Natural killer cell (primary cell): Measurements from ENCODE around the gene SLC6A8. TPM values are rescaled to one million over a fixed set of nuclear protein-coding genes. Genes with fewer than 3 reads are reported as not detected.

ENCODE experiments used
- ATAC-seq, 3 donors: fragments of 150-1000 bp in 2 of 3; fragments of 200-7000 bp in 1 of 3; cut with Tn5 transposase; 1 replicate in 1 of 3; 2 replicates in 2 of 3; pipeline ENCODE4 v1.10.0; 2021; ENCODE audit warnings: mild to moderate bottlenecking in 2 of 3, moderate library complexity in 2 of 3
- DNase-seq, 2 donors: peaks; one replicate each; pipeline versions ENCODE4 v3.0.0 to v3.0.0-alpha.2; 2013 to 2021; ENCODE audit warnings: mixed read lengths in 1 of 2
- H3K27ac ChIP-seq: one replicate; pipeline ENCODE4 v1.5.1; 2013; ENCODE audit warnings: mild to moderate bottlenecking, low read length
- H3K27me3 ChIP-seq: one replicate; pipeline ENCODE4 v1.6.1; 2013; ENCODE audit warnings: low read length; ENCODE audit not compliant: control insufficient read depth, insufficient read depth
- H3K36me3 ChIP-seq: one replicate; pipeline ENCODE4 v1.6.1; 2013; ENCODE audit warnings: low read length; ENCODE audit not compliant: control insufficient read depth, insufficient read depth
- H3K4me1 ChIP-seq: one replicate; pipeline ENCODE4 v1.6.1; 2013; ENCODE audit warnings: low read length; ENCODE audit not compliant: control insufficient read depth, insufficient read depth
- H3K4me3 ChIP-seq: one replicate; pipeline ENCODE4 v1.5.1; 2013; ENCODE audit warnings: low read length
- H3K9me3 ChIP-seq: one replicate; pipeline ENCODE4 v1.6.1; 2013; ENCODE audit warnings: low read length; ENCODE audit not compliant: control insufficient read depth, insufficient read depth
- H3K27ac Mint-ChIP-seq, 2 donors: one replicate each; pipeline ENCODE4 v1.8.0; 2022; ENCODE audit warnings: mild to moderate bottlenecking in 2 of 2, mixed read lengths in 2 of 2, moderate library complexity in 1 of 2
- H3K27me3 Mint-ChIP-seq, 2 donors: one replicate each; pipeline ENCODE4 v1.8.0; 2022; ENCODE audit warnings: low read depth in 2 of 2, mixed read lengths in 2 of 2
- H3K36me3 Mint-ChIP-seq: one replicate; pipeline ENCODE4 v1.8.0; 2022; ENCODE audit warnings: mixed read lengths
- H3K4me1 Mint-ChIP-seq, 2 donors: one replicate each; pipeline ENCODE4 v1.8.0; 2022; ENCODE audit warnings: mixed read lengths in 2 of 2
- H3K4me3 Mint-ChIP-seq: one replicate; pipeline ENCODE4 v1.8.0; 2022; ENCODE audit warnings: mild to moderate bottlenecking, moderate library complexity, mixed read lengths
- H3K9me3 Mint-ChIP-seq, 2 donors: one replicate each; pipeline ENCODE4 v1.8.0; 2022; ENCODE audit warnings: mixed read lengths in 2 of 2
- WGBS: methylation state at CpG from one replicate; pipeline ENCODE4 v1.1.7; 2013; ENCODE audit warnings: missing lambda C conversion rate; ENCODE audit not compliant: insufficient coverage; 5-methylcytosine and 5-hydroxymethylcytosine counted together
- intact Hi-C: fragments of 100-400 bp; cut with micrococcal nuclease; formaldehyde crosslinking; loops from one replicate; pipeline ENCODE4 v1.14.2; 2022
- total RNA-seq, 4 donors: library from RNA; stranded (reverse); fragments of 120-200 nt in 1 of 4; gene quantifications; one replicate each; pipeline versions ENCODE4 v1.2.3 to v1.2.4, GENCODE V29; 2013 to 2022
- TF ChIP-seq, protein P1 (sequence below): fragments of 200-600 bp; IDR thresholded peaks from one replicate; pipeline ENCODE4 v1.8.0; 2022; ENCODE audit warnings: antibody characterized with exemption

SLC6A8 gene
- total RNA-seq, 3 donors from 2014 or later (not counting 1 experiment from before 2014, with no cell fraction given), result 0.77 to 2.5 (median 1.4) TPM

DNA sequence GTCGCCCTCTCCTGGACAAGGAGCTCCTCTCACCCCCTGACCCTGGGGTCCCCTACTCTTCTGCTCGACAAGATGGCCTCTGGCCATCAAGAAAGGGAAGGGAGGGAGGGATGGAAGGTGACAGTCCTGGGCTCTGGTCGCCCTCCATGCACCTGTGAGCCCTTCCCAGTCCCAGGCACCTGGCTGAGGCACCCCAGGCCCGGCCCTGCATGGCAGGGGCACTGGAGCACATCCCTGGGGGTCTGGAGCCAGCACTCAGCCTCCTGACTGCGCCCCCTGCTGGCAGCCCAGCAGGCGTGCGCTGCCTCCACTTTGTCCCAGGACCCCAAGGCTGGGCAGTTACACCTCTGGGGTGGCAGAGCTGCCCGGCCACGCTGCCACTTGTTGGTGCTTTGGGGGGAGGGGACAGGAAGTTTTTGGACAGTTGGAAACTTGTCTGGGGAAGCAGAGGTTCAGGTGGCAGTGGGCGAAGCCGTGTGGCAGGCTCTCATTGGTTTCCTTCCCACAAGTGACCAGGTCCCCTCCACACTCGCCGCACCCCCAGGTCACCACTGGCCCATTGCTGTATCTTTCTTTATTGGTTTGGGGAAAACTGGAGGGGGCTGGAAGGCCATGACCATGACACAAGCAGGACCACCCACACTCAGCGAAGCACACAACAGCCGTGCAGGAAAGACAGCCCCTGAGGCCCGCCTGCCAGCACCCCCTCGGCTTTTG, 18.4 kb upstream of the SLC6A8 start:
- no peaks in the 10 kb centered on the region for H3K9me3 Mint-ChIP-seq
- Histone ChIP-seq H3K27me3 (peaks cover 4% of the 10 kb centered on the region), H3K4me3 (no peak overlapping the region), H3K4me1 (peaks cover 7% of the 10 kb centered on the region), H3K9me3 (no peaks in the 10 kb centered on the region), H3K36me3 (no peaks in the 10 kb centered on the region), H3K27ac (no peak overlapping the region)
- peaks cover 16 to 22% of the 10 kb centered on the region in 2 donors for H3K27me3 Mint-ChIP-seq
- no peak overlapping the region for H3K27ac Mint-ChIP-seq
- H3K4me3 Mint-ChIP-seq, result no peak overlapping the region
- 62% methylated on average over 10 of the region's 17 CpGs for WGBS
- peaks cover 11 to 13% of the 10 kb centered on the region in 2 donors for H3K4me1 Mint-ChIP-seq
- H3K36me3 Mint-ChIP-seq, result no peaks in the 10 kb centered on the region
- TF ChIP-seq, protein P1, sequence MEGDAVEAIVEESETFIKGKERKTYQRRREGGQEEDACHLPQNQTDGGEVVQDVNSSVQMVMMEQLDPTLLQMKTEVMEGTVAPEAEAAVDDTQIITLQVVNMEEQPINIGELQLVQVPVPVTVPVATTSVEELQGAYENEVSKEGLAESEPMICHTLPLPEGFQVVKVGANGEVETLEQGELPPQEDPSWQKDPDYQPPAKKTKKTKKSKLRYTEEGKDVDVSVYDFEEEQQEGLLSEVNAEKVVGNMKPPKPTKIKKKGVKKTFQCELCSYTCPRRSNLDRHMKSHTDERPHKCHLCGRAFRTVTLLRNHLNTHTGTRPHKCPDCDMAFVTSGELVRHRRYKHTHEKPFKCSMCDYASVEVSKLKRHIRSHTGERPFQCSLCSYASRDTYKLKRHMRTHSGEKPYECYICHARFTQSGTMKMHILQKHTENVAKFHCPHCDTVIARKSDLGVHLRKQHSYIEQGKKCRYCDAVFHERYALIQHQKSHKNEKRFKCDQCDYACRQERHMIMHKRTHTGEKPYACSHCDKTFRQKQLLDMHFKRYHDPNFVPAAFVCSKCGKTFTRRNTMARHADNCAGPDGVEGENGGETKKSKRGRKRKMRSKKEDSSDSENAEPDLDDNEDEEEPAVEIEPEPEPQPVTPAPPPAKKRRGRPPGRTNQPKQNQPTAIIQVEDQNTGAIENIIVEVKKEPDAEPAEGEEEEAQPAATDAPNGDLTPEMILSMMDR, result peak; percentile 67
- DNase-seq, result peak; percentile 38 to 70
- peak in 1 of 3 donors; percentile 53 for ATAC-seq
- intact Hi-C loops, result loop anchor here (2.0 to 5.0 kb wide), 4 partner anchors 115 to 727 kb away; no protein-coding TSS in a partner anchor

DNA sequence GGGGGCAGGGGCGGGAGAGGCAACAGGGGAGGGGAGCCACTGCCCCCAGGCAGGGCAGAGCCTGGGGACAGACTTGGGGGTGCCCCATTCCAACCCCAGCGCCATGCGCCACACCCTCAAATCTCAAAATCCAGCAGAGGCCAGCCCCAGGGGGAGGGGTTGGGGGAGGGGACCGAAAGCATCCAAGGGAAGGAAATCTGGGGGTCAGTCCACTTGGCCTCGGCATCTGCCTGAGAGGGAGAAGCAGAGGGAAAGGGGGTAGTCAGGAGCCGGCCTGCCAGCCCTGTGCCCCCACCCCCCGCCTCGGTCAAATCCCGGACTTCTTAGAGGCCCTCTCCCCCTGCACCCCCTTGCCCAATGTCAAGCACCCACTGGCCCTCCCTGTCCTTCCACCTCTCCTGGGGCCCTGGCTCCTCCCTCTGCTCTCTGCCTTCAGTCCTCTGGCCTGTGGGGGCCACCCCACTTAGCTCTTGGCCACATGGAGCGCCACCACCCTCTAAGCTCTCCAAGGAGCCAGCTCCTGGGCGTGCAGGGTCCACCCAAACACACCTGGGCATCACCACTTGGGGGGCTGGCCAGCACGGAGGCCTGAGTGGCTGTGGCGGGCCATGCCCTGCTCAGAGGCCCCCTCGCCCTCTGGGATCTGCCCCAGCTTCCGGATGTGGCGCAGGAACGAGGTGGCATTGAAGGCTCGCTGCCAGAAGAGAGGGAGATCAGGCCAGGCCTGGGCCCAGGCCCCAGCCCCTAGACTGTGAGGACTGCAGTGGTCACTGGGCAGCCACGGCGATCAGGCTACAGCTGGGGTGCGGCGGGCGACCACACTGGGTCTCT, 17.6 kb upstream of the SLC6A8 start:
- H3K4me3 ChIP-seq, result no peak overlapping the region
- ATAC-seq (no peak), DNase-seq (no peak)
- H3K9me3 ChIP-seq, result no peaks in the 10 kb centered on the region
- H3K27ac ChIP-seq, result no peak overlapping the region
- H3K27me3 Mint-ChIP-seq, result peaks cover 24 to 27% of the 10 kb centered on the region in 2 donors
- peaks cover 4% of the 10 kb centered on the region for H3K27me3 ChIP-seq
- intact Hi-C loops, result loop anchor here (2.0 to 5.0 kb wide), 4 partner anchors 115 to 728 kb away; no protein-coding TSS in a partner anchor
- no peak overlapping the region for H3K27ac Mint-ChIP-seq
- H3K4me1 ChIP-seq, result peaks cover 7% of the 10 kb centered on the region
- no peaks in the 10 kb centered on the region for H3K36me3 ChIP-seq
- TF ChIP-seq, protein P1, result no peak
- no peaks in the 10 kb centered on the region for H3K36me3 Mint-ChIP-seq
- H3K4me1 Mint-ChIP-seq, result peaks cover 12 to 13% of the 10 kb centered on the region in 2 donors
- 86% methylated on average over 19 of the region's 23 CpGs for WGBS
- H3K9me3 Mint-ChIP-seq, result no peaks in the 10 kb centered on the region
- H3K4me3 Mint-ChIP-seq, result no peak overlapping the region

- Histone ChIP-seq H3K4me1 (peaks cover 7% of the 10 kb centered on the region), H3K9me3 (no peaks in the 10 kb centered on the region), H3K36me3 (no peaks in the 10 kb centered on the region), H3K4me3 (no peak overlapping the region), H3K27ac (no peak overlapping the region), H3K27me3 (peaks cover 4% of the 10 kb centered on the region)
- Mint-ChIP-seq H3K36me3 (no peaks in the 10 kb centered on the region), H3K27ac (no peak overlapping the region), H3K4me3 (no peak overlapping the region), H3K27me3 (peaks cover 26 to 27% of the 10 kb centered on the region in 2 donors), H3K4me1 (peaks cover 12 to 13% of the 10 kb centered on the region in 2 donors), H3K9me3 (no peaks in the 10 kb centered on the region)
- TF ChIP-seq, protein P1, result no peak
- ATAC-seq (no peak), DNase-seq (no peak)
- 92% methylated on average over 21 of the region's 23 CpGs for WGBS
- intact Hi-C loops, result no loop called here
Measured at GRCh38 chrX:153670748-153671588, 16.8 kb upstream of the SLC6A8 start.
